Large intestine (tissue), 3 donors: Measurements from ENCODE around the gene SLC38A10. TPM values are rescaled to one million over a fixed set of nuclear protein-coding genes. Genes with fewer than 3 reads are reported as not detected.
A peak's percentile ranks its signal among the peaks of the same experiment; 100 is the strongest.

Experiments
- DNase-seq, 2 donors: peaks; one replicate each; pipeline versions ENCODE4 v3.0.0 to v3.0.0-alpha.2; 2013
- H3K27ac ChIP-seq: one replicate; pipeline ENCODE4 v1.5.1; 2013; ENCODE audit warnings: low read length
- H3K27me3 ChIP-seq: 2 replicates; pipeline ENCODE4 v1.6.1; 2013; ENCODE audit warnings: low read length; ENCODE audit not compliant: control insufficient read depth, insufficient read depth
- H3K36me3 ChIP-seq: 2 replicates; pipeline ENCODE4 v1.6.1; 2013; ENCODE audit warnings: low read length; ENCODE audit not compliant: control insufficient read depth, insufficient read depth
- H3K4me1 ChIP-seq: one replicate; pipeline ENCODE4 v1.6.1; 2013; ENCODE audit warnings: low read length; ENCODE audit not compliant: control insufficient read depth, insufficient read depth
- H3K4me3 ChIP-seq: one replicate; pipeline ENCODE4 v1.5.1; 2013; ENCODE audit warnings: low read length
- H3K9me3 ChIP-seq: one replicate; pipeline ENCODE4 v1.6.1; 2013; ENCODE audit warnings: mild to moderate bottlenecking, low read depth, low read length, moderate library complexity; ENCODE audit not compliant: control insufficient read depth
- WGBS: methylation state at CpG from one replicate; pipeline ENCODE4 v1.1.5; 2013; ENCODE audit warnings: low lambda C conversion rate; ENCODE audit not compliant: insufficient coverage; 5-methylcytosine and 5-hydroxymethylcytosine counted together
- polyA plus RNA-seq: library from polyadenylated mRNA; unstranded; fragments of 120-200 nt; gene quantifications from one replicate; pipeline ENCODE4 v1.2.1, GENCODE V29; 2013

The SLC38A10 gene
- polyA plus RNA-seq, 1 donor = 86.5 TPM

DNA sequence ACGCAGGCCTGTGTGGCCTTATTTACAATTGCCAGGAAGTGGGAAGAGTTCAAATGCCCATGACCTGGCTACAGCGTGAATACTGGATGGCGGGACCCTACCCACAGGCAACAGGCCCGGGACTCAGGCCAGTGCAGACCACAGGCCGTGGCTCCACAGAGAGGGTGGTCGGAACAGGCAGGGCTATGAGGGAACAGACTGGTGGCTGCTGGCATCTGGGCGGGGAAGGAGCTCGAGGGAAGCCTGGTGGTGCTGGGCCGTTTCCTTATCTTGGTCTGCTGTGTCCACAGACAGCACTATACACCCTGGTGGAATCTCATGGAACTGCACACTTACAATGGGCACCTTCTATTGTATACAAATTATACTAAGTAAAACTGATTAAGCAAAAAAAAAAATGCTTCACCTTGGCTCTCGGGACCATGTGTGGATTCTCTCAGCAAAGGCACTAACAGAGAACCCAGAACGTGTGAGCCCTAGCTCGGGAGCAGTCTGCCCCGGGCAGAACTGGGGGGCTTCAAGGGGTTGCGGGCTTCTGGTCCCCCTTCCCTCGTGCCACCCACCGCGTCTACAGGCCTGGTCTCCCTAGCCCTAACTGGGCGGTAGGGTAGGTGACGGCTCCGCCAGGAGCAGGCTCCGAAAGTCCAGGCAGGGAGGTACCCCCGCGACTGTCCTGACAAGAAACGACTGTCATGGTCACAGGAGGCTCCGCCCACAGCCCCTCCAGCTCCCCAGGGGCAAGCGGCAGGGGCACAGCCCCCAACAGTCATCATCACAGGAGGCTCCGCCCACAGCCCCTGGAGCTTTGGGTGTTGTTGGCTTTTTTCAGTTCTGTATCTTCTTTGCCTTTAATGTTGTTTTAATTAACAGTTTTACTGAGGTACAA lies 94.2 kb downstream of the SLC38A10 start:
- WGBS = no CpG with 5 or more reads among the region's 27 CpGs
- Histone ChIP-seq H3K27ac (no peak overlapping the region), H3K36me3 (peaks cover 10% of the 10 kb centered on the region), H3K4me3 (no peak overlapping the region), H3K9me3 (no peaks in the 10 kb centered on the region), H3K4me1 (peaks cover 5% of the 10 kb centered on the region), H3K27me3 (no peaks in the 10 kb centered on the region)
- peak; percentile 56 to 67 for DNase-seq

DNA sequence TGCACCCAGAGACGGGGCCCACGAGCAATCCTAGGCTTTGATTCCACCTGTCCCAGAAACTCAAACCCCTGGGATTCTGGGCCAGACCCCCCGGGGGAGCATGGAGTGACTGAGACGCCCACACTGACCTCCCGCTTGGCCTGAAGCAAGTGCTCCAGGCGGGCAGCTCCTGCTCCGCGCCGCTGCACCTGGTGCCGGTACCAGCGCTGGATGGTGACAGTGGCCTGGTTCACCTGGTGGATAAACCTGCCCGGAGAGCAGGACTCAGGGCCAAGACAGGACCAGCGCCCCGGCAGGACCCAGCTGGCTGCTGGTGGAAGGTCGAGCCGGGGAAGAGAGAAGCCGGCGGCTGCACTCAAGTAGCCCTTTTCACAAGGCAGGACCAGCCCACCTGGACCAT lies 94.9 kb downstream of the SLC38A10 start:
- Histone ChIP-seq H3K27ac (no peak overlapping the region), H3K36me3 (peaks cover 10% of the 10 kb centered on the region)
- WGBS = no CpG with 5 or more reads among the region's 18 CpGs

DNA sequence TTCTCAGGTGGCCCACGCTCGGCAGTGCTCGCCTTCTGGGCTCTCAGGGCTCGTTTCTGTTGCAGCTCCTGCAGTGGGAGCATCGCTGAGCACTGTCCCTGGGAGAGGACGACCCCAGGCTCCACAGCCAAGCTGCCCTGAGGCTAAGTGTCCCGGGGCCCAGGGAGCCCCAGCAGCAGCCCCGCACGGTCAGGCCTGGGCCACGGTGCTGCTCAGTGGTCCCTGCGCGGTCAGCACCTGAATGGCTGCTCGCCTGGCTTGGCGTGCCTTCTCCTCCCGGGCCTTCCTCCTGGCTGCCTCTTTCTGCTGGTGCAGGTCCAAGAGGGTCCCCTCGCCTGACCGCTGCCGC lies 95.7 kb downstream of the SLC38A10 start:
- H3K27ac ChIP-seq = no peak overlapping the region
- H3K4me3 ChIP-seq = no peak overlapping the region
- no peaks in the 10 kb centered on the region for H3K9me3 ChIP-seq
- no peaks in the 10 kb centered on the region for H3K27me3 ChIP-seq
- H3K36me3 ChIP-seq = peaks cover 10% of the 10 kb centered on the region
- DNase-seq = no peak
- WGBS = no CpG with 5 or more reads among the region's 18 CpGs
- peaks cover 5% of the 10 kb centered on the region for H3K4me1 ChIP-seq

More for the DNA sequence above, 94.9 kb downstream of the SLC38A10 start:
- Histone ChIP-seq H3K4me1 (peaks cover 5% of the 10 kb centered on the region), H3K27me3 (no peaks in the 10 kb centered on the region), H3K4me3 (no peak overlapping the region), H3K9me3 (no peaks in the 10 kb centered on the region)
- DNase-seq = no peak

DNA sequence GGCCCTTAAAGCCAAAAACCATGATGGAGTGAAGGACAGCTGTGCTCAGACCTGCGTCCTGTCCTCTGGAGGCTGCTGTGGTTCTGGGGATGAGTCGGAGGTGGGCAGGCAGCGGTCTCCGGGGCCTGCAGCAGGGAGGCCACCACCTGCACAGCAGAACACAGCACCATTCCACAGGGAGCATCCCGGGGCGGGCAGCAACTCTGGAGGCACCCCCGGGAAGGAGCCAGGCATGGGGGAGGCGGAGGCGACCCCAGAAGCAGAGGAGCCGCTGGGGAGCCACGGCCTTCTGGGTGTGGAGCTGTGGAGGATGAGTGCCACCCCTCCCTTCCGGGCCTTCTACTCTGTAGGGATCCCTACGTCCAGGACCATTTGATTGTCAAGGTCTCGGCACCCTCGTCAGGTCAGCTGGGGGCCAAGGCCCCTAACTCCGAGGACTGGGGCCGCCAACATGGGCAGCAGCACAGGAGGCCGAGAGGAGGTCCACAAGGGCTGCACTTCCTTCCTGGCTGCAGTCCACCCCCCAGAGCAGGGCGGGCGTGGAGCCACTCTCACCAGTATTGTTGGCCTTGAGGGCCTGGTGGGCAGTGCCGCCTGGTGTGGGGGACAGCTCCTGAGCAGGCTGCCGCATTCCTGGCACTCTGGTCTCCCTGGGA lies 96.2 kb downstream of the SLC38A10 start:
- Histone ChIP-seq H3K4me1 (peaks cover 5% of the 10 kb centered on the region), H3K36me3 (peaks cover 10% of the 10 kb centered on the region), H3K9me3 (no peaks in the 10 kb centered on the region), H3K4me3 (no peak overlapping the region), H3K27me3 (no peaks in the 10 kb centered on the region), H3K27ac (no peak overlapping the region)
- WGBS = no CpG with 5 or more reads among the region's 22 CpGs
- DNase-seq = no peak

DNA sequence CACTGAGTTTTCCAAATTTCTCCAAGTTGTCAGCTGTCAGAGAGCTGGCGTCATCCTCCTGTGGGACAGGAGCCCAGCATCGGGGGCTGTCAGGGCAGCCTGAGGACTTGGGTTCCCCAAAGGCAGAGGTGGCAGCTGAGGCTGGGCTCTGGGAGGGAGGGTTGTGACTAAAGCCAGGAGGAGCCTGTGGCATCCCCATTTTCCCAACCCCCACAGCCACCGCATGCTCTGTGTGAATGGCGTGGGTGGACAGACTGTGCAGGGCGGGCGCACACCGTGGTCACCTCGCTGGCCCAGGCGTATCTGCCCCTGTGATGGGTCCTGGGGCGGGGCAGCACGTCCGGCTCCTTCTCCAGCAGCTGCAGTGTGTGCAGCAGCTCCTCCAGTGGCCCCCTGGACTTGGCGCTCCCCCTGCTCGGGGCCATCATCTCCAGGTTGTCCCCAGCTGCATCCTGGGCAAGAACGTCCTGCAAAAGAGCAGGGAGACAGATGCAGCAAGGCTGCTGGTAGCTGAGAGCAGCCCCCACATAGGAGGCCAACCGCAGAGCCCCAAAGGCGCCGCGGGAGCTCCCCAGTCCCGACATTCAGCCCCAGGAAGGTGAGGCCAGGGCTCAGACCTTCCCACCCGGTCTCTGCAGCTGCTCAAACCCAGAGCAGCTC lies 97.1 kb downstream of the SLC38A10 start:
- no peak for DNase-seq
- no peaks in the 10 kb centered on the region for H3K27me3 ChIP-seq
- WGBS = no CpG with 5 or more reads among the region's 21 CpGs
- H3K4me1 ChIP-seq = peaks cover 5% of the 10 kb centered on the region
- no peak overlapping the region for H3K27ac ChIP-seq
- H3K36me3 ChIP-seq = peaks cover 10% of the 10 kb centered on the region
- H3K4me3 ChIP-seq = no peak overlapping the region
- no peaks in the 10 kb centered on the region for H3K9me3 ChIP-seq

DNA sequence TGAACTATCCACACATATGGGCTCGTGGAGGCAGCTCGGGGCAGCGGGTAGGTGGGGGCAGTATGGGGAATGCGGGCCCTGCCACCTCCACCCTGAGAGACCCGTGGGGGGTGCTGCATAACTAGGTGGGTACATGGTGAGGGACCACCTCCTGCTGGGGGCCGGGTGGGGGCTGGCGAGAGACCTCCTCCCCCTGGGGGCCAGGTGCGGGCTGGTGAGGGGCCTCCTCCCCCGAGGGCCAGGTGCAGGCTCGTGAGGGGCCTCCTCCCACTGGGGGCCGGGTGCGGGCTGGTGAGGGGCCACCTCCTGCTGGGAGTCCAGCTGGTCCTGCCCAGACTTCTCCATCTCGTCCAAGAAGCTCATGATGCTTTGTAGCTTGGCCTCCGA lies 97.7 kb downstream of the SLC38A10 start:
- Histone ChIP-seq H3K27me3 (no peaks in the 10 kb centered on the region), H3K9me3 (no peaks in the 10 kb centered on the region), H3K4me3 (no peak overlapping the region), H3K36me3 (peaks cover 10% of the 10 kb centered on the region), H3K27ac (no peak overlapping the region), H3K4me1 (peaks cover 5% of the 10 kb centered on the region)
- WGBS = no CpG with 5 or more reads among the region's 14 CpGs
- no peak for DNase-seq

DNA sequence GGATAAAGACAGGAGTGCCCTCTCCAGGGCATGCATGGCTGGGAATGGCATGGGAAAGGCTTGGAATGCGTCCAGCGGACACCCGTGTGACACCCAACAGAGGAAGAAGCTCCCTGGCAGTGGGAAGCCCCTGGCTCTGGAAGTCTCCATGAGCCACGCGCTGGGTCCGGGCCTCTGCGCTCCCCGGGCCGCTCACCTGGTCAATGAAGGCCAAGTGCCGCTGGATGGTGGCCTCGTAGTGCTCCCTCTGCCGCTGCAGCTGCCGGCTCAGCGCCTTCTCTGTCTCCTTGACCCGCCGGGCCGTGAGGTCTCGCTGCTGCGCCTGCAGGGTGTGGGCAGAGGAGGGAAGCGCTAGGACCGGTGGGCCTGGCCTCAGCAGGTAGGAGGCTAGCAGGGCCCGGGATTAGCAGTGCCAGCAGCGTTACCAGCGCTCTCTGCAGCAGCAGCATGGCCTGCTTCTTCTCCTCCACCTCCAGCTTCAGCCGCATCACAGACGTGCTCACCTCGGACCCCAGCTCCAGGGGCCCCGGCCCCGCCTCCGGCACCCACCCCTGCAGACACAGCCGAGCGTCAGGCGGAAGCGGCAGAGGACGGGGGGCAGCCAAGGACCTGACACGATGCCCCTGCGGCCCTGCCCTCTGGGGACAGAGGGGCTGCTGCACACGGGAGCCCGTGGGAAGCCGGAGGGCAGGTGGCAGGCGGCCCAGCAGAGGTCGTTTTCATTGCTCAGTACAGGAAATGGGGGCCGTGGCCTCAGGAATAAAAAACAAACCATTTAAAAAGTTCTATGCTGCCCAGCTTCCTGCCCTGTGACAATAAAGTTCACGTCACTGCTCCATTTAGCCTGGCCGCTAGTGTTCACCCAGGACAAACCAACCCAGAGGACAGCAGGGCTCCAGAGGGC lies 98.3 kb downstream of the SLC38A10 start:
- H3K36me3 ChIP-seq = peaks cover 10% of the 10 kb centered on the region

DNA sequence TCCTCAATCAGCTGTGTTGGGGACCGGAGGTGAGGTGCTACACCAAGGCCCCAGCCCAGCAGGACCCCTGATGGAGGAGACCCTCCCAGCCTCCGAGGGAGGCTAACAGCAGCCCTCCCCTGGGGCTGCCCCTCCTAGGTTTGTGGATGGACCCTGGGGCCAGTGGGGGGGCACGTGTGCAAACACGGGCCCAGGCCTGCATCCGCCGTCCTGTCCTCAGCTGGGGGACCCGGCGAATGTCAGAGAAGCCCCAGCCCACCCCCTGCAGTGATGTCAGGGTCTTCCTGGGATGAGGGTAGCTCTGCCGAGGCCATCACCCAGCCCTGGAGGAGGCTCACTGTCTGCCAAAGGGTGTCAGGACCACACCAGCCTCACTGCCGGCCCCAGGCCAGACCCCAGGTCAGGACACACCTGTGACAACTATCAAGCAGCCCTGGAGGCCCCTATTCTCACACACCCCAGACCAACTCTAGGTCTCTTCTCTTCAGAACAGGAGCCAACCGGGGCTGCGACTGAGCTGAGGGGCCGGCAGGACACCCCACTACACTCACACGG lies 99.1 kb downstream of the SLC38A10 start:
- Histone ChIP-seq H3K36me3 (peaks cover 10% of the 10 kb centered on the region), H3K4me1 (peaks cover 4% of the 10 kb centered on the region), H3K27ac (no peak overlapping the region), H3K9me3 (no peaks in the 10 kb centered on the region), H3K27me3 (no peaks in the 10 kb centered on the region), H3K4me3 (no peak overlapping the region)
- WGBS = no CpG with 5 or more reads among the region's 14 CpGs
- no peak for DNase-seq

More for the DNA sequence above, 98.3 kb downstream of the SLC38A10 start:
- Histone ChIP-seq H3K4me3 (no peak overlapping the region), H3K9me3 (no peaks in the 10 kb centered on the region), H3K27me3 (no peaks in the 10 kb centered on the region), H3K27ac (no peak overlapping the region), H3K4me1 (peaks cover 5% of the 10 kb centered on the region)
- no CpG with 5 or more reads among the region's 45 CpGs for WGBS
- DNase-seq = no peak
